ENCODE measurements around the gene ASTE1.
"Not testable (repeated sequence)": the region's sequence is repeated elsewhere in the genome, so short reads cannot be mapped to it uniquely, and the experiment has no call there.

Gene ASTE1

GRCh38 chr3:130973406-130973805 is 53.2 kb downstream of the ASTE1 start:
- TF ChIP-seq CTCF (IDR thresholded peaks at IDR 0.05; ENCODE audit: borderline replicate concordance, insufficient read depth, low read depth, low read length): no peak

GRCh38 chr3:130972592-130972991 is 54.0 kb downstream of the ASTE1 start:
- H3K4me3 ChIP-seq (ENCODE audit: low read depth, low read length): not testable (repeated sequence)

More at GRCh38 chr3:130973406-130973805, 53.2 kb downstream of the ASTE1 start:
- H3K4me3 ChIP-seq (ENCODE audit: low read depth, low read length): no peak overlapping the region

- no peak for TF ChIP-seq CTCF (IDR thresholded peaks at IDR 0.05; ENCODE audit: borderline replicate concordance, insufficient read depth, low read depth, low read length)
- H3K4me3 ChIP-seq (ENCODE audit: low read depth, low read length): no peak overlapping the region
Observed at GRCh38 chr3:130971208-130971607, 55.4 kb downstream of the ASTE1 start.

GRCh38 chr3:130969621-130970020 is 57.0 kb downstream of the ASTE1 start:
- no peak overlapping the region for H3K4me3 ChIP-seq (ENCODE audit: low read depth, low read length)
- TF ChIP-seq CTCF (IDR thresholded peaks at IDR 0.05; ENCODE audit: borderline replicate concordance, insufficient read depth, low read depth, low read length): no peak

- TF ChIP-seq CTCF (IDR thresholded peaks at IDR 0.05; ENCODE audit: borderline replicate concordance, insufficient read depth, low read depth, low read length): no peak
- H3K4me3 ChIP-seq (ENCODE audit: low read depth, low read length): no peak overlapping the region
Observed at GRCh38 chr3:130968221-130968620, 58.4 kb downstream of the ASTE1 start.

GRCh38 chr3:130967281-130967680 is 59.3 kb downstream of the ASTE1 start:
- no peak for TF ChIP-seq CTCF (IDR thresholded peaks at IDR 0.05; ENCODE audit: borderline replicate concordance, insufficient read depth, low read depth, low read length)
- no peak overlapping the region for H3K4me3 ChIP-seq (ENCODE audit: low read depth, low read length)

- H3K4me3 ChIP-seq (ENCODE audit: low read depth, low read length): no peak overlapping the region
- TF ChIP-seq CTCF (IDR thresholded peaks at IDR 0.05; ENCODE audit: borderline replicate concordance, insufficient read depth, low read depth, low read length): no peak
Observed at GRCh38 chr3:130963878-130964277, 62.7 kb downstream of the ASTE1 start.
